ENCODE results near the gene RABIF.
"Not testable (repeated sequence)": the region's sequence is repeated elsewhere in the genome, so short reads cannot be mapped to it uniquely, and the experiment has no call there.

RABIF gene

DNA sequence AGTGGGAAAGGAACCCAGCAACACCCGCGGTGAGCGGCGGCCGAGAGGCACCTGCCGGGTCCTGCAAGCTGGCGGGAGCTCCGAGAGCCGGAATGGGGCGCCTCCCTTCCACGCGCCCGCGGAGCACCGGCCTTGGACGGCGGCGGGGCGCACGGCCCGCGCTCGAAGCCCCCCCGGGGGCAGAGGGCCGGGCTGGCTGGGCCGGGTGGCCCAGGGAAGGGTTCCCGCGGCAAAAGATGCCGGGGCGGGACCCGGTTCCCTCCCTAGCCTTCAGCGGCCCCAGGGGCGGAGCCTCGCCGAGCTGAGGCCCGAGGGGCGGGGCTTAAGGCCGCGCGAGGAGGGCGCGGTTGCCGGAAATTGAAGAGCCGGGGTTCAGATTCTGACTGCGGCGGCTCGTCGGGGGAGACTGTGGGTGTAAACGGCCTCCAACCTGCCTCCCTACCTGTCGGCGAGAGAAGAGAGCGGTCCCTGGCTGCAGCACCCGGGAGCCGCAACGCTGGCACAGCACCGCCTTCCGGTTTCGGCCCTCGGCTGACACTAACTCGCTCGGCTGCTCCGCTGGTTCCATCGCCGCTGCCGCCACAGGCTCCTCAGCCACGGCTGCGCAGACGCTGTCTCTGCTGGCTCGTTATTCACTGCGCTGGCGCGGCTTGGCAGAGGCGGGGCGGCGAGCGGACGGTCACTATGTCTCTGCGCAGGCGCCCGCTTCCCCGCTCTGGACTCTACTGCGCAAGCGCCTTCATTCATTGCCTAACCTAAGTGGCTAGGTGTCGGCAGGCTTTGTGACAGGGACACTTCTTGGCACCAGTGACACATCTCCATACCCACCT, at the start of gene RABIF:
Gene RABIF (minus strand): TSS at position 619 of the 830 bp plus-strand sequence. CDS start 51 bp downstream, at position 568.
- peak; percentile 94 for DNase-seq

DNA sequence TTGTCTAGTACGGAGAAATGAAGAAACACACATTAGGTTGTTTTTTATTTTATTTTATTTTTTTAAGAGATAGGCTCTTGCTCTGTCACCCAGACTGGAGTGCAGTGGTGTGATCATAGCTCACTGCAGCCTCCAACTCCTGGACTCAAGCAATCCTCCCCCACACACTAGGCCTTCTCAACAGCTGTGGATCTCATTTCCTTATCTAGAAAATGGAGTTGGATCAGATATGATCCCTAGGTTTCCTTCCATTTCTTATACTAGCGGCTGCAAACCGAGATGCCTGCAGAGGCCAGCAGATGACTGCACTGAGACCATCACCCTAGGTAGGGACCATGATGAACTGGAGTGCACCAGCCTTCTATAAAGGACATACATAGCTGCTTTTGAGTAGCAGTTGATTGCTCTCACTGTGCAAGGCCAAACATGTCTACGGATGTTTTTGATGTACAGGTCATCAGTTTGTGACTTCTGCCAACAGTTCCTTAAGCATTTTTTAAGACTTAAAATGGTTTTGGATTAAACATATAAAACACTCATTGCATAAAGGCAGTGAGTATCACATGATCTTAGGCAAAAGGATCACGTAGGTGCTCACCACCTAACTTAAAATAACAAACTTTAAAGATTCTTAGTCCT, 49.5 kb upstream of the RABIF start:
- no peak for DNase-seq

GRCh38 chr1:202936409-202936808, 47.5 kb upstream of the RABIF start:
- DNase-seq = not testable (repeated sequence)

- no peak for DNase-seq
These were observed 46.9 kb upstream of the RABIF start for GRCh38 chr1:202935844-202936243.

- DNase-seq = no peak
These were observed 45.8 kb upstream of the RABIF start for GRCh38 chr1:202934755-202935154.

DNA sequence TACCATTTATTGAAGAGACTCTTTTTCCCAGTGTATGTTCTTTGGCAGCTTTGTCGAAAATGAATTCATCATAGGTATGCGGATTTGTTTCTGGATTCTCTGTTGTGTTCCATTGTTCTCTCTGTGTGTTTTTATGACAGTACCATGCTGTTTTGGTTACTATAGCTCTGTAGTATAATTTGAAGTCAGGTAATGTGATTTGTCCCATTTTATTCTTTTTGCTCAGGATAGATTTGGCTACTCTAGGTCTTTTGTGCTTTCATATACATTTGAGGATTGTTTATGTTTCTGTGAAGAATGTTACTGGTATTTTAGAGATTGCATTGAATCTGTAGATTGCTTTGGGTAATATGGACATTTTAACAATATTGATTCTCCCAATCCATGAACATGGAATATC, 43.5 kb upstream of the RABIF start:
- no peak for DNase-seq

DNA sequence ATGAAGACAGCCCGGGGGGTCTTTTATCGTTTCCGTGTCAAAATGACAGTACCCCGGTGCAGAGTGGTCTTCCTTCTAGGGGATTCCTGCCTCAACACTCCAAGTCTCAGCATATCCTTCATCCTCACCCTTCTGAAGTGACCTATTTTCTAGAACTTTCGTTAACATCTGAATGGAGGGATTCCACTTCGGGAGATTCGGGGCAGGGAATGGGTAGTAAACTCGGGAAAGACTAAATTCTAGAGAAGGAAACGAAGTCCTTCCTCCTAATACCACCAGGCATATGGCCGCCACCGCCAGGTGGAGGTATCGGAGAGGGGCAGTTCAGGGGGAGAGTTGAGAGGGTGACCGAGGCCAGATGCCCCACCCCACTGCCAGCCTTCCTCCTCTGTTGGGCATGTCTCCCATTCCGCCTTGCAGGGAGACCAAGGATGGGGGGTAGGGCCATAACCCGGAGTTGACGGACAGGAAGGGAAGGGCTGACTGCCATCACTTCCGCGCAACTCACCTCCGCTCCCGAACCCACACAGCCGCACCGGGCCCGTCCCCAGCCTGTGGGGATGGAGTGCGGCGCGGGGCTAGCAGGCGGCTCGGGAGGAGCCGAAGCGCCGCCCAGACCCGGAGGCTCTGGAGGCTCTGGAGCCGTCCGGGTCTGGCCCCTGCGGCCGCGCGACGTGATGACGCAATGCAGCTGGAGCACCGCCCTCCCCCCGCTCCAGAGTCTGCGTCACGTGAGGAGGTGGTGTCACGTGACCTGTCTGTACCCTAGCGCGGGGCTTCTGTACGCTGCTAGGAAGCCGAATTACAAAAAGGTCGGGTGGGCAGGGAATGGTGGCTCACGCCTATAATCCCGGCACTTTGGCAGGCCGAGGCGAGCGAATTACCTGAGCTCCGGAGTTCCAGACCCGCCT, 37.9 kb upstream of the RABIF start, which contains the start of gene KLHL12:
Gene KLHL12 (minus strand): TSS at position 654 of the 911 bp plus-strand sequence. CDS start 2,072 bp downstream, outside the sequence.
- DNase-seq = peak; percentile 92

- DNase-seq = no peak
These were observed 34.6 kb upstream of the RABIF start for GRCh38 chr1:202923533-202923932.

GRCh38 chr1:202919615-202920014, 30.7 kb upstream of the RABIF start:
- DNase-seq = no peak

DNA sequence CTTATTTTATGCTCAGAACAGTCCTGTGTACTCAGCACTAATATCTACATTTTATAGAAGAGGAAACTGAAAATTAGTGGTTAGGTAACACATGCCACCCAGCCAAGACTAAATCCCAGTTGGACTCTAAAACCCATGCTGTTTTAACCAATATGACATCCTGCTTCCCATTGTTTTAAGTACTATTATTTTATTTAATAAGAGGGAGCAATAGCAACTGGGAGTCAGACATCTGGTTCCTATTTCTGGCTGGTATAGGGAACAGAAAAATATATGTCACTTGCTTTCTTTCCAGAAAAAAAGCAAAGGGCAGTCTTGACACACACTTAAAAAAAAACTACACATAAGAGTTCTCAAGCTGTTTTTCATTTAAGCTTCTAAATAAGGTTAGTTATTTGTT, 26.2 kb upstream of the RABIF start:
- DNase-seq = no peak

GRCh38 chr1:202912476-202912875, 23.5 kb upstream of the RABIF start:
- not testable (repeated sequence) for DNase-seq

GRCh38 chr1:202909494-202909893, 20.5 kb upstream of the RABIF start:
- no peak for DNase-seq

GRCh38 chr1:202908998-202909397, 20.0 kb upstream of the RABIF start:
- no peak for DNase-seq

DNA sequence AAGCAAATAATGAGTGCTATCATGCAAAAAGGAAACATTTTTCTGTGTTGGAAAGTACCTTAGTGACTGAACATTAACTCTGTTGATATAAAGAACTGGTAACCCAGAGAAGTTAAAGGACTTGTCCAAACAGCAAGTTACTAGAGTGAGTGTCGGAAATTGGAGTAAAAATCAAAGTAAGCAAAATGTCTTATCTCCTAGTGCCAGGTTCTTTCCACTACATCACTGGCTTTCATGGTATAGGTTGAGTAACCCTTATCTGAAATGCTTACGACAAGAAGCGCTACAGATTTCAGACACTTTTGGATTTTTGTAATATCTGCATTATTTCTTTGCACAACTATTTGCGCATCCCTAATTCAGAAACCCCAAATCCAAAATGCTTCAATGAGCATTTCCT, 16.4 kb upstream of the RABIF start:
- DNase-seq = no peak

GRCh38 chr1:202903808-202904207, 14.9 kb upstream of the RABIF start:
- DNase-seq = not testable (repeated sequence)

DNA sequence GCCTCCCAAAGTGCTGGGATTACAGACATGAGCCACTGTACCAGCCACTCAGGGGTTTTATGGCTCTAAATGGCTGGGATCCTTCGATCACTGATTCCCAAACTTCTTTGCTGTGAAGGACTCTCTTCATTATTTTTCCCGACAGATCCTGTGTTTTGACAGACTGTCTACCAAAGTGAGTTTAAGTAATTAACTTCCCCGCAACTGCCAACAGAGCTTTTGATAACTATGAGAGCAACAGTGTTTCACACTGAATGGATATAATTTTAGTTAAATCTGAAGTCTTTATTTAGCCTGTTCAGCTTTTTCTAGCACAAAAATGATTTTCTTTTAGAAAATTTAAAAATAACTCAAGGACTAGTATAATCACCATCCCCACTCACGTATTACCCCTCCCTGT, 12.6 kb upstream of the RABIF start:
- DNase-seq = no peak

GRCh38 chr1:202892501-202892900, 3.6 kb upstream of the RABIF start:
- DNase-seq = no peak

DNA sequence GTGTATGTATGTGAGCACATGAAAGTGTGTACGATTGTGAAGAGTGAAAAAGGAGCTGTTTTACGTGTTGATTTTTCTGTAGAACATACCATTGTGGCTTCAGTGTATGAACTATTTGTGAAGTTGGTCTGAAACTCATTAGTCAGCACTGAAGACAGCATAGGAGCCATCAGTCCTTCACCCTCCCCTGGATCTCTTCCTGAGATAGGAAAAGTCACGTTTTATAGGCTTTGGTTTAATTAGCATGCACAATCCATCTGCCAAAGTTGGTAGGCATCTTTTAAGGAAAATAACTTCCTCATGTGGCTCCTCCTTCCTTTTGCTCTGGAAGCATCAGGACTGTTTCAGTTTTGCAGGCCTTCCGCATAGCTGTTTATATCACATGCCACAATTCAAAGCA, 1.4 kb upstream of the RABIF start:
- no peak for DNase-seq

DNA sequence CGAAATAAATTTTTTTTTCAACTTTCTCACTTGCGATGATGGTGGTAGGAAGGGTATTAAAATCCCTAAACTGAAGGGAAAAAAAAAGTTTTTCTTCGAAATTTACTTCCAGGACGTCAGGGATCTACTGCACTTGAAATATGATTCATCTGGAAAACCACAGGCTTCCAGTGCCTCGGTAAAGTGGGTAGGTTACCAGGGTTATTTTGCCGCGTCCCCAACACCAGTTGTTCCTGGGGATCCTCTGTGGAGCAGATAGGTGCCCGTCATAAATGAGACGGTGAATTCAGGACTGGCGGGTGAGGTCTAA, 773 bp downstream of the RABIF start:
- no peak for DNase-seq

GRCh38 chr1:202880961-202881460, 7.9 kb downstream of the RABIF start:
- DNase-seq = no peak

DNA sequence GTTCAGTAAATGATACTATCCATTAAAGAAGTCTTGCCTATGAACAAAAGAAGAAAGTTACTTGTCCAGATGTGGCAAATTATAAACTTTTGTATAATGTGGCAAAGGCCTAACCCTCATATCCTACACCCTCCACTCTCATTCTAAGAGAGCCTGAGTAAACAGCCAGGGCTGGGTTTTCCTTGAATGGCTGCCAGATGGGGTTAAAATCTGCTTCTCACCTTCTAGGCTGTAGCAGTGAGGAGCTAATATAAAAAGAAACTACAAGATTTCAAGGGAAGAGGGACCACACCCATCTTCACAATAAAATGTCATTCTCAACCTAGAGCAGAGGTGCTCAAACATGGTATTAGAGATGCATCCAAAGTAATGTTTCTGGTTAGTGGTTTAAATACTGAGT, 8.9 kb downstream of the RABIF start:
- no peak for DNase-seq

- no peak for DNase-seq
These were observed 9.8 kb downstream of the RABIF start for GRCh38 chr1:202879128-202879527.

- DNase-seq = no peak
These were observed 15.9 kb downstream of the RABIF start for GRCh38 chr1:202873026-202873425.

Measured in activated CD4-positive, alpha-beta T cell treated with anti-CD3 and anti-CD28 coated beads for 1 hour (primary cell).